ENCODE measurements around the gene KCNQ1.

DNA sequence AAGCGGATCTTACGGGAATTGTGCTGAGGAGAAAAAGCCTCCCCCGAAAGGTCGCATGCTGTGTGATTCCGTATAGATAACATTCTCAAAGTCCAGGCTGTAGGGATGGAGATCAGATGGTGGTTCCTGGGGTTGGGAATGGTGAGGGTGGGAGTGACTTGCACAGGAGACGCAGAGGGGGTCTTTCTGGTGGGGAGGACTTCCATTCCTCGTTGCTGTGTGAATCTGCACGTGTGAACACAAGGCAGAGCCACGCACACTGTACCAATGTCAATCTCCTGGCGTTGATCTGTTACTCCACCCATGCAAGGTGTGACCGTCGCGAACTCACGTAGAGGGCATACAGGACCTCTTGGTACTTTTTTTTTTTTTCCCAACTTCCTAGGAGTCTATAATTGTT, 313.9 kb downstream of the KCNQ1 start:
- TF ChIP-seq, protein P1, sequence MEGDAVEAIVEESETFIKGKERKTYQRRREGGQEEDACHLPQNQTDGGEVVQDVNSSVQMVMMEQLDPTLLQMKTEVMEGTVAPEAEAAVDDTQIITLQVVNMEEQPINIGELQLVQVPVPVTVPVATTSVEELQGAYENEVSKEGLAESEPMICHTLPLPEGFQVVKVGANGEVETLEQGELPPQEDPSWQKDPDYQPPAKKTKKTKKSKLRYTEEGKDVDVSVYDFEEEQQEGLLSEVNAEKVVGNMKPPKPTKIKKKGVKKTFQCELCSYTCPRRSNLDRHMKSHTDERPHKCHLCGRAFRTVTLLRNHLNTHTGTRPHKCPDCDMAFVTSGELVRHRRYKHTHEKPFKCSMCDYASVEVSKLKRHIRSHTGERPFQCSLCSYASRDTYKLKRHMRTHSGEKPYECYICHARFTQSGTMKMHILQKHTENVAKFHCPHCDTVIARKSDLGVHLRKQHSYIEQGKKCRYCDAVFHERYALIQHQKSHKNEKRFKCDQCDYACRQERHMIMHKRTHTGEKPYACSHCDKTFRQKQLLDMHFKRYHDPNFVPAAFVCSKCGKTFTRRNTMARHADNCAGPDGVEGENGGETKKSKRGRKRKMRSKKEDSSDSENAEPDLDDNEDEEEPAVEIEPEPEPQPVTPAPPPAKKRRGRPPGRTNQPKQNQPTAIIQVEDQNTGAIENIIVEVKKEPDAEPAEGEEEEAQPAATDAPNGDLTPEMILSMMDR (conservative IDR thresholded peaks at IDR 0.05; ENCODE audit: low read depth in 2 of 2), result no peak
- no peak for TF ChIP-seq POLR2AphosphoS5 (IDR thresholded peaks at IDR 0.05; ENCODE audit: low read depth)
- TF ChIP-seq JUNB (IDR thresholded peaks at IDR 0.05; ENCODE audit: unreplicated experiment), result no peak
- TF ChIP-seq, protein P2, sequence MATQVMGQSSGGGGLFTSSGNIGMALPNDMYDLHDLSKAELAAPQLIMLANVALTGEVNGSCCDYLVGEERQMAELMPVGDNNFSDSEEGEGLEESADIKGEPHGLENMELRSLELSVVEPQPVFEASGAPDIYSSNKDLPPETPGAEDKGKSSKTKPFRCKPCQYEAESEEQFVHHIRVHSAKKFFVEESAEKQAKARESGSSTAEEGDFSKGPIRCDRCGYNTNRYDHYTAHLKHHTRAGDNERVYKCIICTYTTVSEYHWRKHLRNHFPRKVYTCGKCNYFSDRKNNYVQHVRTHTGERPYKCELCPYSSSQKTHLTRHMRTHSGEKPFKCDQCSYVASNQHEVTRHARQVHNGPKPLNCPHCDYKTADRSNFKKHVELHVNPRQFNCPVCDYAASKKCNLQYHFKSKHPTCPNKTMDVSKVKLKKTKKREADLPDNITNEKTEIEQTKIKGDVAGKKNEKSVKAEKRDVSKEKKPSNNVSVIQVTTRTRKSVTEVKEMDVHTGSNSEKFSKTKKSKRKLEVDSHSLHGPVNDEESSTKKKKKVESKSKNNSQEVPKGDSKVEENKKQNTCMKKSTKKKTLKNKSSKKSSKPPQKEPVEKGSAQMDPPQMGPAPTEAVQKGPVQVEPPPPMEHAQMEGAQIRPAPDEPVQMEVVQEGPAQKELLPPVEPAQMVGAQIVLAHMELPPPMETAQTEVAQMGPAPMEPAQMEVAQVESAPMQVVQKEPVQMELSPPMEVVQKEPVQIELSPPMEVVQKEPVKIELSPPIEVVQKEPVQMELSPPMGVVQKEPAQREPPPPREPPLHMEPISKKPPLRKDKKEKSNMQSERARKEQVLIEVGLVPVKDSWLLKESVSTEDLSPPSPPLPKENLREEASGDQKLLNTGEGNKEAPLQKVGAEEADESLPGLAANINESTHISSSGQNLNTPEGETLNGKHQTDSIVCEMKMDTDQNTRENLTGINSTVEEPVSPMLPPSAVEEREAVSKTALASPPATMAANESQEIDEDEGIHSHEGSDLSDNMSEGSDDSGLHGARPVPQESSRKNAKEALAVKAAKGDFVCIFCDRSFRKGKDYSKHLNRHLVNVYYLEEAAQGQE (IDR thresholded peaks at IDR 0.05; ENCODE audit: unreplicated experiment), result no peak
- TF ChIP-seq EZH2 (IDR thresholded peaks at IDR 0.05; ENCODE audit: low read depth, unreplicated experiment), result no peak
- TF ChIP-seq CREB1 (CRISPR knock-in tag; IDR thresholded peaks at IDR 0.05; ENCODE audit: low read depth), result no peak
- no peak for TF ChIP-seq ZNF331 (CRISPR knock-in tag; IDR thresholded peaks at IDR 0.05; ENCODE audit: low read depth)
- TF ChIP-seq, protein P3, sequence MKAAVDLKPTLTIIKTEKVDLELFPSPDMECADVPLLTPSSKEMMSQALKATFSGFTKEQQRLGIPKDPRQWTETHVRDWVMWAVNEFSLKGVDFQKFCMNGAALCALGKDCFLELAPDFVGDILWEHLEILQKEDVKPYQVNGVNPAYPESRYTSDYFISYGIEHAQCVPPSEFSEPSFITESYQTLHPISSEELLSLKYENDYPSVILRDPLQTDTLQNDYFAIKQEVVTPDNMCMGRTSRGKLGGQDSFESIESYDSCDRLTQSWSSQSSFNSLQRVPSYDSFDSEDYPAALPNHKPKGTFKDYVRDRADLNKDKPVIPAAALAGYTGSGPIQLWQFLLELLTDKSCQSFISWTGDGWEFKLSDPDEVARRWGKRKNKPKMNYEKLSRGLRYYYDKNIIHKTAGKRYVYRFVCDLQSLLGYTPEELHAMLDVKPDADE (IDR thresholded peaks at IDR 0.05), result no peak
- no peak for TF ChIP-seq STAT1 (IDR thresholded peaks at IDR 0.05; ENCODE audit: unreplicated experiment)
- no peak for TF ChIP-seq EZH2phosphoT487 (IDR thresholded peaks at IDR 0.05; ENCODE audit: unreplicated experiment)
- TF ChIP-seq ZNF114 (CRISPR knock-in tag; IDR thresholded peaks at IDR 0.05), result no peak
- TF ChIP-seq, protein P4, sequence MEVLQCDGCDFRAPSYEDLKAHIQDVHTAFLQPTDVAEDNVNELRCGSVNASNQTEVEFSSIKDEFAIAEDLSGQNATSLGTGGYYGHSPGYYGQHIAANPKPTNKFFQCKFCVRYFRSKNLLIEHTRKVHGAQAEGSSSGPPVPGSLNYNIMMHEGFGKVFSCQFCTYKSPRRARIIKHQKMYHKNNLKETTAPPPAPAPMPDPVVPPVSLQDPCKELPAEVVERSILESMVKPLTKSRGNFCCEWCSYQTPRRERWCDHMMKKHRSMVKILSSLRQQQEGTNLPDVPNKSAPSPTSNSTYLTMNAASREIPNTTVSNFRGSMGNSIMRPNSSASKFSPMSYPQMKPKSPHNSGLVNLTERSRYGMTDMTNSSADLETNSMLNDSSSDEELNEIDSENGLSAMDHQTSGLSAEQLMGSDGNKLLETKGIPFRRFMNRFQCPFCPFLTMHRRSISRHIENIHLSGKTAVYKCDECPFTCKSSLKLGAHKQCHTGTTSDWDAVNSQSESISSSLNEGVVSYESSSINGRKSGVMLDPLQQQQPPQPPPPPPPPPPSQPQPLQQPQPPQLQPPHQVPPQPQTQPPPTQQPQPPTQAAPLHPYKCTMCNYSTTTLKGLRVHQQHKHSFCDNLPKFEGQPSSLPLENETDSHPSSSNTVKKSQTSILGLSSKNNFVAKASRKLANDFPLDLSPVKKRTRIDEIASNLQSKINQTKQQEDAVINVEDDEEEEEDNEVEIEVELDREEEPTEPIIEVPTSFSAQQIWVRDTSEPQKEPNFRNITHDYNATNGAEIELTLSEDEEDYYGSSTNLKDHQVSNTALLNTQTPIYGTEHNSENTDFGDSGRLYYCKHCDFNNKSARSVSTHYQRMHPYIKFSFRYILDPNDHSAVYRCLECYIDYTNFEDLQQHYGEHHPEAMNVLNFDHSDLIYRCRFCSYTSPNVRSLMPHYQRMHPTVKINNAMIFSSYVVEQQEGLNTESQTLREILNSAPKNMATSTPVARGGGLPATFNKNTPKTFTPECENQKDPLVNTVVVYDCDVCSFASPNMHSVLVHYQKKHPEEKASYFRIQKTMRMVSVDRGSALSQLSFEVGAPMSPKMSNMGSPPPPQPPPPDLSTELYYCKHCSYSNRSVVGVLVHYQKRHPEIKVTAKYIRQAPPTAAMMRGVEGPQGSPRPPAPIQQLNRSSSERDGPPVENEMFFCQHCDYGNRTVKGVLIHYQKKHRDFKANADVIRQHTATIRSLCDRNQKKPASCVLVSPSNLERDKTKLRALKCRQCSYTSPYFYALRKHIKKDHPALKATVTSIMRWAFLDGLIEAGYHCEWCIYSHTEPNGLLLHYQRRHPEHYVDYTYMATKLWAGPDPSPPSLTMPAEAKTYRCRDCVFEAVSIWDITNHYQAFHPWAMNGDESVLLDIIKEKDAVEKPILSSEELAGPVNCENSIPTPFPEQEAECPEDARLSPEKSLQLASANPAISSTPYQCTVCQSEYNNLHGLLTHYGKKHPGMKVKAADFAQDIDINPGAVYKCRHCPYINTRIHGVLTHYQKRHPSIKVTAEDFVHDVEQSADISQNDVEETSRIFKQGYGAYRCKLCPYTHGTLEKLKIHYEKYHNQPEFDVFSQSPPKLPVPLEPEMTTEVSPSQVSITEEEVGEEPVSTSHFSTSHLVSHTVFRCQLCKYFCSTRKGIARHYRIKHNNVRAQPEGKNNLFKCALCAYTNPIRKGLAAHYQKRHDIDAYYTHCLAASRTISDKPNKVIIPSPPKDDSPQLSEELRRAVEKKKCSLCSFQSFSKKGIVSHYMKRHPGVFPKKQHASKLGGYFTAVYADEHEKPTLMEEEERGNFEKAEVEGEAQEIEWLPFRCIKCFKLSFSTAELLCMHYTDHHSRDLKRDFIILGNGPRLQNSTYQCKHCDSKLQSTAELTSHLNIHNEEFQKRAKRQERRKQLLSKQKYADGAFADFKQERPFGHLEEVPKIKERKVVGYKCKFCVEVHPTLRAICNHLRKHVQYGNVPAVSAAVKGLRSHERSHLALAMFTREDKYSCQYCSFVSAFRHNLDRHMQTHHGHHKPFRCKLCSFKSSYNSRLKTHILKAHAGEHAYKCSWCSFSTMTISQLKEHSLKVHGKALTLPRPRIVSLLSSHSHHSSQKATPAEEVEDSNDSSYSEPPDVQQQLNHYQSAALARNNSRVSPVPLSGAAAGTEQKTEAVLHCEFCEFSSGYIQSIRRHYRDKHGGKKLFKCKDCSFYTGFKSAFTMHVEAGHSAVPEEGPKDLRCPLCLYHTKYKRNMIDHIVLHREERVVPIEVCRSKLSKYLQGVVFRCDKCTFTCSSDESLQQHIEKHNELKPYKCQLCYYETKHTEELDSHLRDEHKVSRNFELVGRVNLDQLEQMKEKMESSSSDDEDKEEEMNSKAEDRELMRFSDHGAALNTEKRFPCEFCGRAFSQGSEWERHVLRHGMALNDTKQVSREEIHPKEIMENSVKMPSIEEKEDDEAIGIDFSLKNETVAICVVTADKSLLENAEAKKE (CRISPR knock-in tag; IDR thresholded peaks at IDR 0.05), result no peak

Measured in GM23338 (cell line).